DND-41 (cell line): ENCODE data around the gene CCNA1.

Experiments used
- ATAC-seq: fragments of 200-7000 bp; cut with Tn5 transposase; 3 replicates; pipeline ENCODE4 v1.9.1; 2021; ENCODE audit warnings: low read depth; ENCODE audit not compliant: insufficient read depth
- DNase-seq: peaks from one replicate; pipeline ENCODE4 v3.0.0-alpha.2; 2020
- H2AFZ ChIP-seq: 2 replicates; pipeline ENCODE4 v1.6.0; 2012; ENCODE audit warnings: low read depth, low read length
- H3K27ac ChIP-seq: 2 replicates; pipeline ENCODE4 v1.5.1; 2012; ENCODE audit warnings: low read length, inconsistent platforms
- H3K27me3 ChIP-seq: fragments of 200-600 bp; sonication (generic); 2 replicates; pipeline ENCODE4 v1.6.0; 2012; ENCODE audit warnings: low read length, mild to moderate bottlenecking, inconsistent platforms; ENCODE audit not compliant: insufficient read depth, poor library complexity
- H3K36me3 ChIP-seq: 2 replicates; pipeline ENCODE4 v1.5.1; 2012; ENCODE audit warnings: low read length, inconsistent platforms; ENCODE audit not compliant: insufficient read depth
- H3K4me1 ChIP-seq: 2 replicates; pipeline ENCODE4 v1.5.1; 2012; ENCODE audit warnings: mild to moderate bottlenecking, low read length; ENCODE audit not compliant: insufficient read depth
- H3K4me2 ChIP-seq: 2 replicates; pipeline ENCODE4 v1.6.0; 2012; ENCODE audit warnings: mild to moderate bottlenecking, moderate library complexity, low read length, inconsistent platforms; ENCODE audit not compliant: insufficient read depth
- H3K4me3 ChIP-seq, 2 experiments: fragments of 200-600 bp in 1 of 2; shearing (Covaris generic) in 1 of 2; 2 replicates each; pipeline ENCODE4 v1.5.1; 2012 to 2016; ENCODE audit warnings: inconsistent platforms in 2 of 2, low read length in 2 of 2, mild to moderate bottlenecking in 2 of 2, low read depth in 1 of 2, moderate library complexity in 1 of 2
- H3K79me2 ChIP-seq: 2 replicates; pipeline ENCODE4 v1.6.0; 2012; ENCODE audit warnings: low read length, inconsistent platforms; ENCODE audit not compliant: insufficient read depth
- H3K9ac ChIP-seq: 2 replicates; pipeline ENCODE4 v1.6.0; 2012; ENCODE audit warnings: low read depth, mild to moderate bottlenecking, inconsistent platforms, low read length, moderate library complexity
- H3K9me3 ChIP-seq: 2 replicates; pipeline ENCODE4 v1.5.1; 2012; ENCODE audit warnings: low read length, moderate library complexity, mild to moderate bottlenecking, inconsistent platforms; ENCODE audit not compliant: insufficient read depth, severe bottlenecking
- H4K20me1 ChIP-seq: 2 replicates; pipeline ENCODE4 v1.6.0; 2012; ENCODE audit warnings: low read length; ENCODE audit not compliant: insufficient read depth
- EZH2 ChIP-seq: IDR thresholded peaks from 3 replicates; pipeline ENCODE4 v1.6.1; 2012; ENCODE audit warnings: borderline replicate concordance, low read depth, mild to moderate bottlenecking, moderate library complexity, low read length, inconsistent platforms; ENCODE audit not compliant: severe bottlenecking
- TF ChIP-seq, protein P1 (sequence below): IDR thresholded peaks from 2 replicates; pipeline ENCODE4 v1.5.1; 2012; ENCODE audit warnings: borderline replicate concordance, low read length, moderate library complexity, mild to moderate bottlenecking; ENCODE audit not compliant: poor library complexity, severe bottlenecking; ENCODE audit errors: extremely low read depth

Gene CCNA1

DNA sequence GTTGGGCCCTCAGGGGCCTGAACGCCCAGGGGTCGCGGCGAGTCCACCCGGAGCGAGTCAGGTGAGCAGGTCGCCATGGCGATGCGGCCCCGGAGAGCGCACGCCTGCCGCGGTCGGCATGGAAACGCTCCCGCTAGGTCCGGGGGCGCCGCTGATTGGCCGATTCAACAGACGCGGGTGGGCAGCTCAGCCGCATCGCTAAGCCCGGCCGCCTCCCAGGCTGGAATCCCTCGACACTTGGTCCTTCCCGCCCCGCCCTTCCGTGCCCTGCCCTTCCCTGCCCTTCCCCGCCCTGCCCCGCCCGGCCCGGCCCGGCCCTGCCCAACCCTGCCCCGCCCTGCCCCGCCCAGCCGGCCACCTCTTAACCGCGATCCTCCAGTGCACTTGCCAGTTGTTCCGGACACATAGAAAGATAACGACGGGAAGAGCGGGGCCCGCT, at the start of gene CCNA1:
TSS of gene CCNA1 (plus strand) at position 390 of the 439 bp plus-strand sequence. CDS start 562 bp downstream, outside the sequence.
- no peaks in the 10 kb centered on the region for H4K20me1 ChIP-seq
- no peak within 1 kb of the TSS for H3K9ac ChIP-seq
- no peak for TF ChIP-seq EZH2
- TF ChIP-seq, protein P1, sequence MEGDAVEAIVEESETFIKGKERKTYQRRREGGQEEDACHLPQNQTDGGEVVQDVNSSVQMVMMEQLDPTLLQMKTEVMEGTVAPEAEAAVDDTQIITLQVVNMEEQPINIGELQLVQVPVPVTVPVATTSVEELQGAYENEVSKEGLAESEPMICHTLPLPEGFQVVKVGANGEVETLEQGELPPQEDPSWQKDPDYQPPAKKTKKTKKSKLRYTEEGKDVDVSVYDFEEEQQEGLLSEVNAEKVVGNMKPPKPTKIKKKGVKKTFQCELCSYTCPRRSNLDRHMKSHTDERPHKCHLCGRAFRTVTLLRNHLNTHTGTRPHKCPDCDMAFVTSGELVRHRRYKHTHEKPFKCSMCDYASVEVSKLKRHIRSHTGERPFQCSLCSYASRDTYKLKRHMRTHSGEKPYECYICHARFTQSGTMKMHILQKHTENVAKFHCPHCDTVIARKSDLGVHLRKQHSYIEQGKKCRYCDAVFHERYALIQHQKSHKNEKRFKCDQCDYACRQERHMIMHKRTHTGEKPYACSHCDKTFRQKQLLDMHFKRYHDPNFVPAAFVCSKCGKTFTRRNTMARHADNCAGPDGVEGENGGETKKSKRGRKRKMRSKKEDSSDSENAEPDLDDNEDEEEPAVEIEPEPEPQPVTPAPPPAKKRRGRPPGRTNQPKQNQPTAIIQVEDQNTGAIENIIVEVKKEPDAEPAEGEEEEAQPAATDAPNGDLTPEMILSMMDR, result no peak
- H3K9me3 ChIP-seq, result no peaks in the 10 kb centered on the region
- H2AFZ ChIP-seq, result no peak within 1 kb of the TSS
- no peaks in the 10 kb centered on the region for H3K27me3 ChIP-seq
- H3K27ac ChIP-seq, result no peak within 1 kb of the TSS
- H3K79me2 ChIP-seq, result no peaks in the 10 kb centered on the region
- no peak within 1 kb of the TSS for H3K4me2 ChIP-seq
- H3K4me1 ChIP-seq, result no peaks in the 10 kb centered on the region
- no peak for ATAC-seq
- H3K4me3 ChIP-seq, result no peak within 1 kb of the TSS
- DNase-seq, result no peak
- no peaks in the 10 kb centered on the region for H3K36me3 ChIP-seq

DNA sequence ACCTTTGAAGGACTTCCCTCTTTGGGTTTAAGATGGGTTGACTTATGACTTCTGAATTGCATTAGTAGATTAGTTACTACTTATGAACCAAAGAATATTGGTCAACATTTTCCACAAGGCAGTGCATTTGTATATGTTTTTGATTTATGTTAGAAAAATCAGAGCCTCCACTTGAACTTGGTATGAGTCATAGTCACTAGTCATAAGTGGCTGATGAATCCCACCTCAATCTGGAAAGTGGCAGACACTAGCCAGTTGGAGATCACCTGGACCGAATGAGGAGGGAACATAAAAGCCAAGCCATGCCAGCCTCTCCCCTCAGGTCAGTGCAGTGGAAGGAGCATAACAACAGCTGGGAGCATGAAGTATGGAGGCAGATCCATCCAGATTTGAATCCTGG, 46.8 kb upstream of the CCNA1 start:
- DNase-seq (no peak), ATAC-seq (no peak)
- Histone ChIP-seq H3K36me3 (no peaks in the 10 kb centered on the region), H3K4me2 (no peak overlapping the region), H2AFZ (no peak overlapping the region), H4K20me1 (no peaks in the 10 kb centered on the region), H3K9ac (no peak overlapping the region), H3K4me3 (no peak overlapping the region), H3K4me1 (no peaks in the 10 kb centered on the region), H3K27ac (no peak overlapping the region), H3K27me3 (no peaks in the 10 kb centered on the region), H3K79me2 (no peaks in the 10 kb centered on the region), H3K9me3 (no peaks in the 10 kb centered on the region)
- TF ChIP-seq, protein P1, result no peak
- TF ChIP-seq EZH2, result no peak

DNA sequence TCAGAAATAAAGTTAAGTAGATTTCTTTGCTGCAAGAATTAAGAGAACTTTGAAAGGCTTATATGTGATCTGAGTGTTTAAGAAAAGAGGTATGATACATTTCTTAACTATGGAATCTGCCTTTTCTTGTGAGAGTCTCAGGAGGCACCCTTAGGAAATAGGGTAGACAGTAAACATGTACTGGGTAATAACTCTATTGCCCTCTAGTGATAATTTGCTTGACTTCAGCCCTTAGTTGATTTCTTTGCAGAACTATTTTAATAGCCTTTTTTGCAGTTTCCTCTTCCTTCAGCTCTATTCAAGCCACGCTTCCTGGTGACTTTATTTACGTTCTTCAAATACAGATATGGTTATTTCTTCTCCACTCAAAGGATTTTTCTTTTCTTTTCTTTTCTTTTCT, 37.0 kb upstream of the CCNA1 start:
- Histone ChIP-seq H3K4me1 (no peaks in the 10 kb centered on the region), H3K9me3 (no peaks in the 10 kb centered on the region), H3K36me3 (no peaks in the 10 kb centered on the region), H2AFZ (no peak overlapping the region), H3K27me3 (no peaks in the 10 kb centered on the region), H4K20me1 (no peaks in the 10 kb centered on the region), H3K9ac (no peak overlapping the region), H3K27ac (no peak overlapping the region), H3K79me2 (no peaks in the 10 kb centered on the region), H3K4me3 (no peak overlapping the region), H3K4me2 (no peak overlapping the region)
- DNase-seq (no peak), ATAC-seq (no peak)
- TF ChIP-seq EZH2, result no peak
- TF ChIP-seq, protein P1, result peak; percentile 22

DNA sequence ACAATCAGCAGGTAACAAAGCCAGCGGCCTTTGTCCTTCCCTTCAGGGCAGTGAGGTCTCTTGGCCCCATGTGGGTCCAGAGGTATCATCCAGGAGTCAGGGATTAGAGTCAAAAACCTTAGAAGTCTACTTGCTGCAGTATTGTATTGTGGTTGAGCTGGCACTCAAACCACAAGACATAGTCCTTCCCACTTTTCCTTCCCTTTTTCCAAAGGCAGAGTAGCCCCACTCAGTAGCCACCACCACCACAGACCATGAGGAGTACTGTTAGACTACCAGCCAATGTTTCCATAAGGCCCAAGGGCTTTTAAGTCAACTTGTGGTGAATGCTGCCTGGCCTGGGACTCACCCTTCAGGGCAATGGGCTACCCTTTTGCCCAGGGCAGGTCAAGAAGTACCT, 27.1 kb upstream of the CCNA1 start:
- no peaks in the 10 kb centered on the region for H4K20me1 ChIP-seq
- no peaks in the 10 kb centered on the region for H3K36me3 ChIP-seq
- H3K4me2 ChIP-seq, result no peak overlapping the region
- ATAC-seq (no peak), DNase-seq (no peak)
- H3K4me1 ChIP-seq, result no peaks in the 10 kb centered on the region
- no peak overlapping the region for H3K9ac ChIP-seq
- H2AFZ ChIP-seq, result no peak overlapping the region
- no peaks in the 10 kb centered on the region for H3K27me3 ChIP-seq
- TF ChIP-seq, protein P1, result no peak
- TF ChIP-seq EZH2, result no peak
- no peaks in the 10 kb centered on the region for H3K9me3 ChIP-seq
- no peak overlapping the region for H3K4me3 ChIP-seq
- H3K79me2 ChIP-seq, result no peaks in the 10 kb centered on the region
- no peak overlapping the region for H3K27ac ChIP-seq
